NCI-H524 treated with DMSO at 0.1 percent for 48 hours (cell line): ENCODE measurements around the gene PIAS4.

Experiments
- DNase-seq: peaks from one replicate; lab custom pipeline; 2025; lab: John Stamatoyannopoulos, UW

The PIAS4 gene

DNA sequence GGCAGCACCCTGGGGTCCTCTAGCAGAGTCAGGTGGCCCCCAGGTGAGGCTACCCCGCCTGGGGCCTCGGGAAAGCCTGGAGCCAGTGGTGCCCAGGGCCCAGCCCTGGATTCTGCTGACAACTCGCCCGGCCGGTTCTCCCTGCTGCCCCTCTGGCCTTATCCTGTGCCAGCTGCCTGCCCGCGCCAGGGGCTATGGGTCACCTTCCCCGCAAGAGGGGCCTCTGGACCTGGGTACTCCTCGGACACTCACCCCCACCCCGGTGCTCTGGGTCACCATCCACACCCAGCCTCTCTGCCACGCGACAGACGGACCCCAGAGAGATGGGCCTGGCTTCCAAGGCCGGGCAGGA is 35.2 kb downstream of the PIAS4 start:
- DNase-seq: no peak

DNA sequence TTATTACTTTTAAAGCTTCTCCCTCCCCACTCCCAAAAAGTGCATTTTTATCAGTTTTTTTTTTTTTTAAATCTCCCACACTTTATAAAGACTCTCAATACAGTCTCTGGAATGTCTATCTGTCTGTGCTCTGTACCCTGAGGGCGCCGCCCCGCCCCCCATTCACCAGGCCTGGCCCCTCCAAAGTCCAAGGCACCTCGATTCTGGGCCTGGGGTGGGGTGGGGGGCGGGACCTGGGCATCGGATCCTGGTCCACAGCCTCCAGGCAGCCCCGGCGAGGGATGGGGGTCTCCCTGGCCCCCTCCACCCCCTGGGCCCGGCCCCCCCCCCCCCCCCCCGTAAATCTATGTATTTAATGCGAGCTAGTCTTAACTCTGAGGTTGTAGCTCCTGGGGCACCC is 35.9 kb downstream of the PIAS4 start:
- DNase-seq: no peak

DNA sequence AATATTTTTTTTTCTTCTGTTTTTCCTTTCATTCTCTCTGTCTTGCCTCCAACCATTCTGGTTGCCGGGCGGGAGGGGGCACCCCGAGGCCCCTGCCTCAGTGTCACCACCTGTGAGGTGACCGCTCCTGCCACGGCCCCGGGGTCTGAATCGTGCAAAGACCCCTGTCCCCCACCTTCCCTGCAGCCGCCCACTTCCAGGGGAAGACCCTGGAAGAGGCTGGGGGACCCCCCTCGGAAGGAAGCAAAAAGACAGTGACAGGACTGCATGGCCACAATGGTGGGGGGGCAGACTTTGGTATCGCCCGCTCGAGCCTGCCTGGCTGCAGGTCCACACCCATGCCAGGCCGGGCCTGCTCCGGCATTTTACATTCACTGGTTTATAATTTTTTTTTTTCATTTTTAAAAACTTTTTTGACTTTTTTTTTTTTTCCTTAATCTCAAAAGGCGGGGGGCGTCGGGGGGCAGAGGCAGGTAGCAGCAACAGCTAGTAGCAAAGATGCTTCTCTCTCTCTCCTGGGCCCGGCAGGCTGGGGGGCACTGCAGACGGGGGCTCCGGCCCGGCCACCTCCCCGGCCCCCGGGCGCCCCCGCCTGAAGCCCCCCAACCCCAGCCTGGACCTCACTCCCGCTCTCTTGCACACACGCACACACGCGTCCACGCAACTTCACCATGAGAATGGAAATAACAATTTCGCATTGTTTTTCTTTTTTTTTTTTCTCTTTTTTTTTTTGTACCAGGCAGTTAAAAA is 36.6 kb downstream of the PIAS4 start:
- no peak for DNase-seq

DNA sequence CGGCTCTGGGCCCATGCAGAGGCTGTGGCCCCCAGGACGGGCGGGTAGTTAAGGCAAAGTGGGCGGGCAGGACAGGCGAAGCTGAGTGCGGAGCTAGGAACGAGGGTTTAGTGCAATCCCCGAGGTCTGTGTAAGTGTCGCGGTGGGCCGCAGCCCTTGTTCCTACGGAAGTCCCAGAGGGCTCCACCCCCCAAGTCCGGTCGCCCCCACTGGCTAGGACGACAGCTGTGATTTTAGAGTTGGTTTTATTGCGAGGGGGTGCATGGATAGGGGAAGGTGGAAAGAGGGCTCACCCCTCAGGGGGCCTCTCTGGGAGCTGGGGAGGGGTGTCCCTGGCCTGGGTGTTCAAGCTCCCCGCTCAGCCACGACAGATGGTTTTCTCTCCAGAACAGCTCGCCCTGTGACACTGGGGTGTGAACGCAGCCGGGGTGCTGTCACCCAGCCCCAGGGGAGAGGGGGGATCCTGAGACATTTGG is 37.5 kb downstream of the PIAS4 start:
- no peak for DNase-seq

DNA sequence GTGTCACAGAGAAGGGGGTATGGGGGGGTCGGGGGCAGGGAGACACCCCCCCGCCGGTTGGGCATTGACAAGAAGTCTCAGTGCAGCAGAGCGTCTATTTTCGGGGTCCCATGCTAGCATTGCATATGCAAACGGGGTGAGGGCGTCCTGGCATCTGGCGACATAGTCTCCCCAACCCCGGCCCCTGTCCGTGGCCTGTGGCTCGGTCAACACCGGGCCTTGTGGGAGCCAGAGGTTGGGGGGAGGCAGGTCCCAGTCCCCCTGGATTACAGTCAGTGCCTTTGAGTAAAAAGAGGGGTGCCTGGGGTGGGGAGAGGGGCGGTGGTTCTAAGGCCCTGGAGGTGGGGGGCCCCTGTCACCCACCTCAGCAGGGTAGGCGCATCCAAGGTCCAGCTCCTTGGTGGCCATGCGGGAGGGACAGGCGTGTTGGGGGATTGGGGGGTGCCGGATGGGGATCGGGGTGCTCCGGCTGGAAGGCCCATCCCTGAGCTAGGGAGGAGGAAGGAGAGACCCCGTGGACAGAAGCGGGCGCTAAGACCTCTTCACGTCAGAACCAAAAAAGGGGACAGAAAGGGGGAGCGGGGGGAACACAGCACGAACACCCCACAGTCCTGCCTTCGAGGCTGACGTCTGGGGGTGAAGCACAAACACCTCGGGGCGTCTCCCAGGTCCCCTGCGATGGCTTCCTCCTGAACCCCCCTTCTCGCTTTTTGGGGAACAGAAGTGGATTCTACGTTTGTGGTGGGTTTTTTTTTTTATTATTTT is 38.2 kb downstream of the PIAS4 start:
- no peak for DNase-seq

DNA sequence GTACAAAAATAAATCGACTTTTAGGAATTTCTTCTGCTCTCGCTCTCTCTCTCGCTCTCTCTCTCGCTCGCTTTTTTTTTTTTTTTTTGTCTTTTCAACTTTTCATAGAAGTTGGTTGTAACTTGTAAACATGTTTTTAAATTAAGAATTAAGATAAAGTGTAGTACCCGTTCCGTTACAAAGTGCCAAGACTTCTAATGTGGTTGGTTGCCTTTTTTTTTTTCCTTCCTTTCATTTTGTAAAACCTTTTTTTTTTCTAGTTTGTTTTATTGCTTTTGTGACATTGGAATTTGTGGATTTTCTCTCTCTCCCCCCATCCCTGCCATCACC is 38.8 kb downstream of the PIAS4 start:
- DNase-seq: no peak

DNA sequence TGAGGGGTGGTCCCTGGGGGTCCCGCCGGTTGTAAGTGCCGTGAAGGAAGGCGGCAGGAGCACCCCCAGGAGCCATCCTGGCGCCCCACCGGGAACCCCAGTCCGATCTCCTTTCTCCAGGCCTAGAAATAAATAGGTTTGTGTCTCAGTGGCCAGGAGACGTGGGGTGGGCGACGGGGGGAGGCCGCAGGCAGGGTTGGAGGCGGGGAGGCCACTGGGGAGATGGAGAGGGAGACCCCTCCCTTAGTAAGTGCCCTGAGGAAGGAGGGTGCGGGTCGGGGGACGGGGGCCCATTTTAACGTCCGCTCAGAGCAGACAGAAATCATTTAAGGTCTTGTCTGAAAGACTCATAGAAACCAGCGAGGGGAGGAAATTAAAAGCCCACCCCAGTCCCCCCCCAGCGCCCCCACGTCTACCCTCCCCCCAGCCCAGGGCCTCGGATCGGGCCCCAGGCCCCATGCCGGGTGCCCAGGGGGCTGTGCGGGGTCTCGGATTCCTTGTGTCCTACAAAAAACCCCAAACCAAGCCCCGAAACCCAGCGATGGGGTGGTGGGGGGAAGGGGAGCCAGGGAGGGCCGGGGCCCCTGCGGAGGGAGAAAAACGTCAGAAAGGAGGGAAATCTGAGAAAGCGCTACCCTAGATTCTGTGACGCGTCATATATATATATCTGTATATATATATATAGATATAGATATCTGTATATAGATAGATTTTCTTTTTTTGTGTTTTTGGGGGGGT is 39.6 kb downstream of the PIAS4 start:
- no peak for DNase-seq

DNA sequence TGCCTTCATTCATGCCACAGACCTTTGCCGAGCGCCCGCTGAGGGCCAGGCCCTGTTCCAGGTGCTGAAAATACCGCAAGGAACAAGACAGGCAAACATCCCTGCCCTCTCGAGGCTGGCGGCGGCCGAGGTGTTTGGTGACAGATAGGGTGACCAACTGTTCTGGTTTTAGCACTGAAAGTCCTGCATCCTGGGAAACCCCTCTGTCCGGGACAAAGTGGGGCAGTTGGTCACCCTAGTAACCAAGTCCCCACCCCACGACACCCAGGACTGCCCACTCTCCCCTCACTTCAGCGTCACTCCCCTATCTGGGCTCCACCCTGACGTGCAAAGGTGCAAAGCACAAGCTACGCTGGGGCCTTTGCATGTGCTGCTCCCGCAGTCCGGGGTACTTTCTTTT is 41.9 kb downstream of the PIAS4 start:
- DNase-seq: no peak

DNA sequence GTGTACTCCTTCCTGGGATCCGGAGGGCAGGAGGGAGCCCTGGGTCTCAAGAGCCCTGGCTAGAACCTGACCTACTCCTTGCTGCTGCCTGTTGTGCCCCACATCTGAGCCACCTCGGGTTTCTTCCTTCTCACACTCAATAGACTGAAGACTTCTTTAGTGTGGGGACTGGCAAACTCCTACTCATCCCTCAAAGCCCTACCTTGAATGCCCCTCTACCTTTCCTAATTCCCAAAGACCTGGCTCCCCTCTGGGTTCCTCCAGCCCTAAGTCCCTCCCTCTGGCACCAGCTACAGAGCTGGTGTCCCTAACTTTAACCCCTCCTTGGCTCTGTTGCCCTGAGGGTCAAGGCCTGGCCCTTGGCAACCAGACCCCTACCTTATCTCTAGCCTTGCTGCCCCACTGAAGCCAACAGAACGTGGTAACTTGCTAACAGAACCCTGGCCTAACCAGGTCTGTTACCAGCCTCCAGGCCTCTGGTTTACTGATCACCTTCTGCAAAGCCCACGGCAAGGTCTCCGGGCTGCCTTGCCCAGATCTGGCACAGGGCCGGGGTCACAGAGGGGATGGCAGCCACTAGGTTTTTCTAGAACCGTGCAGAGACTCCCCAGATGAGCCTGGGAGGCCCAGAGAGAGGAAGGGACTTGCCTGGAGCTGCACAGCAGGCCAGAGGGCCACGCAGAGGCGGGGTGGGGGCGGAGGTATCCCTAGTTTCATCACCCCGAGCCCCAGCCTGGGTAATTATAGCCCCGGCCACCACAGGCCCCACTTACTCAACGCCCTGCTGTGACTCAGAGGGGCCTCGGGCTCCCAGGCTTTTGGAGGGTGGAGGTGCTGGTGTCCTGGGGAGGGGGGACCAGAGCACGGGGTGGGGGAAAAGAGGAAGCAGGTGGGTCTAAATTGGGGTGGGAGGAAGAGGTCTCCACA is 43.9 kb downstream of the PIAS4 start:
- DNase-seq: no peak

DNA sequence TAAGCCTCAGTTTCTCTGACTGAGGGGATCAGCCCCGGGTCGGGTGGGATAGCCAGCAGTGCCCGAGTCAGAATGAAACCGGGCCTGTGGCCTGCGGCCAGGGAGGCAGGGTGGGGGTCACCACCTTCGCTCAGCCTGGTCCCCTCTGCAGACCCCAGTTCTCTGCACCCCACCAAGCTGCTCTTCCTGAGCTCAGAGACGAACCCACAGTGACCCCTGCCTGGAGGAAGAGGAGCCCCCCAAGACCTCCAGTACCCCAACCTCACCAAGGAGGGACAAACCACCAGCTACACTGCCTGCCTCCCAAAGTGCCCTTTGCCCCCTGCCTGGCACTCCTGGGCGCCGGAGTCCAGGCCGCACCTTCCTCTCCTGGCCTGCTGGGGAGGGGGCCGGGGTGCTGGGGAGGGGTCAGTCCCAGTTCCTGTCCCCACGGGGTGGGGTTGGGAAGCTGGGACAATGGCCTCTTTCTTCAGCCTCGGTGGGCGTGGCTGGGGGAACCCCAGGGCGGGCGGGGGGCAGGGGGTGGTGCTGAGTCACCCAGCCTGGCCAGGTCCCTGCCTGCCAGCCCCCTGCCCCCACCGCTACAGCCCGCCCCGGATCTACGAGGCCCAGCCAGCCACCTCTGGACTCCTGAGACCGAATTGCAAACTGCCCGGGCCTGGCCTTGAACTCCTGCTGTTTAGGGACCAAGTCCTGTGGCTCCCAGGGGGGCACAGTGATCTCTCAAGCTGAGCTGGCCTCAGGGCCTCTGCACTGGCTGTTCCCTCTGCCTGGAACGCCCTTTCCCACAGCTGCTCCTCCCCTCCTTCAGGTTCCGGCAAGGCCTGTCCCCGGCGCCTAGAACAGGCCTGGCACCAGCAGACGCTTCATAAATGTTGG is 44.8 kb downstream of the PIAS4 start:
- no peak for DNase-seq

DNA sequence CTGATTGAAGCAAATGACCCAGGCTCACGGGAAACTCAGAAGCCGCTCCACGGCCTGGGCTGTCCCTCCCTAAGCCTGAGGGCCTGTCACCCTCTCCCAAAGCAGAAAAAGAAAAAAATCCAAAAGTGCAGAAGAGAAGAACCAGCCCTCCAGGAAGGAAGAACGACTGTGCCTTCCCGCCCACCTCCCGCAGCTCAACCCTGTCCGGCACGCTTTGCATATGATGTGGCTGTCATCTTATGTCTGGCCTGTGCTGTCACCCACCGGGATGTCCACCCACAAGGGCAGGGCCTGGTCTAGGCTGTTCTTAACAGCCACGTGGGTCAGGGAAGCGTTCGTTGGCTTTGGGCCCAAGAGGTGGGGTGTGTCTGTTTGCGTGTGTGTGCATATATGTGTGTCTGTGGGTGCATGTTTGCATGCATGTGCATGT is 45.5 kb downstream of the PIAS4 start:
- no peak for DNase-seq

DNA sequence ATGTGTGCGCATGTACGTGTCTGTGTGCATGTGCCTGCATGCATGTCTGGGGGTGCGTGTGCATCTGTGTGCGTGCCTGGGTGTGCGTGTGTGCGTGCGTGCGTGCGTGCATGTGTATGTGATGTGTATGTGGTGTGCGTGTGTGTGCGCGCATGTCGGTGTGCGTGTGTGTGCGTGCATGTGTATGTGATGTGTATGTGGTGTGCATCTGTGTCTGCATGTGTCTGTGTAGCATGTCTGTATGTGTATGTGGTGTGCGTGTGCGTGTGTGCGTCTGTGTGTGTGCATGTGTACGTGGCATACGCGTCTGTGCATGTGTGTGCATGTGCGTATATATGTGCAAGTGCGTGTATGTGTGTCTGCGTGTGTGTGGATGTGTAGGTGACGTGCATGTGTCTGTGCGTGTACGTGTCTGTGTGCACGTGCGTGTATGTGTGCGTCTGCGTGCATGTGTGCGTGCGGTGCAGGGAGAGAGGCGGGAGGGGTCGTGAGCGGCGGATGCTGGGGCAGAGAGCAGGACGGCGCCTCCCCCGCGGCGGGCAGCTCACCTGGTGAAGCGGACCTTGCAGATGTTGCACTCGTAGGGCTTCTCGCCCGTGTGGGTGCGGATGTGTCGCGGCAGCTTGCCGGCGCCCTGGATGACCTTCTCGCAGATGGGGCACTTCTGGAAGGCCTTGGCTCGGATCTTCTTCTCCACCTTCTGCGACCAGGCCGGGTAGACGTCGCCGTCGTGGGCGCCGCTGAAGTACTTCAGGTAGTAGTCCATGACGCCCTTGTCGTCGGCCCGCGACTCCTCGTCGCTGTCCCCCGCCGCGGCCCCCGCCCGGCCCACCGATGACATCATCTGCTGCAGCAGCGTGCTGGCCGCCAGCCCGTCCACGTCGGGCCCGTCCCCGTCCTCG is 46.1 kb downstream of the PIAS4 start:
- DNase-seq: no peak

DNA sequence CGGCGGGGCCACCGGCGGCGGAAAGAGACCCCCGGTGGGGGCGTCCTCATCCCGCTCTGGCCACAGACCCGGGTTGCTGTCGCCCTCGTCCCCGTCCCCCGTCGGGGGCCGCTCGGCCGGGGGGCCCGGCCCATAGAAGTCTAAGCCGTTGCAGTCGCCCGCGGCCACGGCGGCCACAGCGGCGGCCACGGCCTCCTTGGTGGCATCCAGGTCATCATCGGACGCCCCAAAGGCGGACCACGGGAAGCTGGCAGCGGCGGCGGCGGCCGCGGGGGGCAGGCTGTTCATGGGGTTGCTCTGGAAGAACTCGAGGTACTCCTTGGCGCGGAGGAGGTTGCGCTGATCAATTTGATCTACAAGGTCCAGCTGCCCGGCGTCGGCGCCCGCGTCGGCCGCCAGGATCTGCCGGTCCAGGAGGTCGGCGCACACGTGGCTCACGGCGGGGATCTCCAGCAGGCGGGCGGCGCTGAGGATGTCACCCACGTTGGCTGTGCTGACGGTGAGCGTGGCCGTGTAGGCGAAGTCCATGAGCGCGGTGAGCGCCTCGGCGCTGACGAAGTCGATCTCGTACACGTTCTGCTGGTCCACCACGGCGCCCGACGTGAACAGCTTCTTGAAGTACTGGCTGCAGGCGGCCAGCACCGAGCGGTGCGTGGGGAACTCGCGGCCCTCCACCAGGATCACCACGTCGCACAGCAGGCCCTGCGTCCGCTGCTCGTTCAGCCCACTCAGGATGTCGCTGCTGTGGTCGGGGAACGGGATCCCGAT is 47.1 kb downstream of the PIAS4 start:
- no peak for DNase-seq

DNA sequence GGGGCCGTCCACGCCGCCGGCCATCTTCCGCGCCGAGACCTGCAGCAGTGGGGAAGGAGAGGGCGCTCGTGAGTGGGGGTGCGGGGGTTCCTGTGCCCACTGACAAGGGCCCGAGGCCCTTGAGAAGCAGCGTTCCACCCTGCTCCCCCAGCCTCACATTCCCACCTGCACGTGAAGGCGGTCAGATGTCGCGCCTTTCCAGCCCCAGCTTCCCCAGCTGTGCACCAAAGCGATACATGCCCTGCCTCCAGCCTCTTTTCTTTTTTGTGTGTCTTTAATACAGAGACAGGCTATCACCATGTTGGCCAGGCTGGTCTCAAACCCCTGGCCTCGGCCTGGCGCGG is 47.6 kb downstream of the PIAS4 start:
- DNase-seq: no peak

DNA sequence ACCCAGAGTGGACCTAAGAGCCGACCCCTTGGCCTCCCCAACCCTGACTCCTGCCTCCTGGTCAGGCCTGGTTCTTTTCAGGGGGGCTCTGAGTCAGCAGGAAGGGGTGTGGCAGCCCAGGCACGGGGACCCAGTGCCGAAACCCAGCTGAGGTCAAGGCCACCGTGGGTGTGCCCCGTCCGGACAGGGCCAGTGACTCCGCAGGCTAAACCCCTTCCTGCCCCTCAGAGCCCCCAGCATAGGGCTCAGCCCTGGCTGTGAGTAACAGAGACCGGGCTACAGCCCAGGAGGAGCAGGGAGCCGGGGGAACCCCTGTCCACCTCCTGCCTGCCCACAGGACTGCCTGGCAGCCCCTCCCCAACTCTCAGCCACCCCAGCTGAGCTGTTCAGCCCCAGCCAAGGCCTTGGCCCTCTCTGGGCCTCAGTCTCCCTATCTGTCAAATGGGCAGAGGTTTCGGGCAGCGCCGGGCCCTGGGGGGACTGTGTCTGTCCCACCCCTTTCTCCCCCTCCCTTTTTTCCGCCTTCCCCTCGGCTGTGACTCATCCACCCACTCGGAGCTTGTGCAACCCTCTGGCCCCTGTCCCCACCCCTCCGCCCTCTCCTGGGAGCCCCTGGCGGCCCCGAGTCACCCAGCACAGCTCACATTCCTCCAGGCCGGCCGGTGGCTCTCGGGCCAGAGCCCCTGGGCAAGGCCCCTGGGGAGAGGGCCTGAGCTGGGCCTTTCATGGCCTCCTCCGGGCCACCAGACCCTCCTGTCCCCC is 50.6 kb downstream of the PIAS4 start:
- no peak for DNase-seq

DNA sequence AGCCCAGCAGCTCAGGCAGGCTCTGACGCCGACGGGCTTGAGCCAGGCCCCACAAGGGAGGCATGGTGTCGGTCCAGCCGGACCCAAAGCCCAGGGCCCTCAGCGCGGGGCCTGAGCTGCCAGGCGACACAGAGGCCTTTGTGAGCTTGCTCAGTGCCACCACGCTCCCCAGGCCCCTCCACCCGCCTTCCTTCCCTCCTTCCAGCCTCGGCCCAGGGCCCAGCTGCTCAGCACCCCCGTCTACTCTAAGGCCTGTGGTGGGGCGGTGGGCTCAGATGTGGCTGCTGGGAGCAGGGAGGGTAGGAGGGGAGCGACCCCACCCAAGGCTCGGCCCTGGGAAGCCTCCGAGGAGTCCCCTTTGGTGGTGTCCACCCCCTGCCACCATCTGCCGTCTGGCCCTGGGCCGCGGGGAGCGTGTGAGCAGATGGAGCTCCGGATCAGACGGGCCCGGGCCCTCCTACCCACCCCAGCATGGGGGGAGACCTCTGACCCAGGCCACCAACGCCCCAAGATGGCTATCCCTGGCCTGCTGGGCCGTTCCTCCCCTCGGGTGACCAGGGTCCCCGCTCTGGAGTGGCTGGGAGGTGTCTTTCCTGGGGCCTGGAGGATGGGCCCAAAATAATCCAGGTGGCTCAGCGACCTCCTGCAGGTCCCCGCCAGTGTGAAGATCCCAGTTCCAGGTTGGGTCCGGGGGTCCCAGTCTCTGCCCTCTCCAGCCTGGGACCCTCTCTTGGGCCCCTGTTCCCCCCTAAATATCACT is 51.3 kb downstream of the PIAS4 start:
- no peak for DNase-seq

DNA sequence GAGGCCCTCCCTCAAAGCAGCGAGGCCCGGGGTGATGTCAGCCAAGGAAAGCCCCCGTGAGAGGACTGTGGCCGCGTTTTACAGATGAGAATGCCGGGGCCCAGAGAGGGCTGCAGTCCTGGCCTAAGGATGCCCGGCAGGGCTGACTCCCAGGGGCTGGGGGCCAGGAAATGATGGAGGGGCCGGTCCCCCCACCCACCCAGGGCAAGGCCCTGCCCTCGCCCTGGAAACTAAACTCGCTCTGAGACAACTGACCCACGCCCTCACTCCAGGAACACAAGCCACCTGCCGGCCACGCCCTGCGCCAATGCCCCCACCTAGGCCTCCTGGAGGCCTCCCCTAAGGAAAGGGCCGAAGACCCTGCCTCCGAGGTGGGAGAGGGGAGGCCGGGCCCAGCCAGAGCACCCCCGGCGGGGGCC is 51.9 kb downstream of the PIAS4 start:
- DNase-seq: no peak
